ENCODE results near the gene ATAT1.
"Not testable (repeated sequence)": the region's sequence is repeated elsewhere in the genome, so short reads cannot be mapped to it uniquely, and the experiment has no call there.

ATAT1 gene

GRCh38 chr6:30592287-30592686, 34.4 kb upstream of the ATAT1 start:
- no peak overlapping the region for H3K4me3 ChIP-seq (ENCODE audit: low read depth, low read length)

DNA sequence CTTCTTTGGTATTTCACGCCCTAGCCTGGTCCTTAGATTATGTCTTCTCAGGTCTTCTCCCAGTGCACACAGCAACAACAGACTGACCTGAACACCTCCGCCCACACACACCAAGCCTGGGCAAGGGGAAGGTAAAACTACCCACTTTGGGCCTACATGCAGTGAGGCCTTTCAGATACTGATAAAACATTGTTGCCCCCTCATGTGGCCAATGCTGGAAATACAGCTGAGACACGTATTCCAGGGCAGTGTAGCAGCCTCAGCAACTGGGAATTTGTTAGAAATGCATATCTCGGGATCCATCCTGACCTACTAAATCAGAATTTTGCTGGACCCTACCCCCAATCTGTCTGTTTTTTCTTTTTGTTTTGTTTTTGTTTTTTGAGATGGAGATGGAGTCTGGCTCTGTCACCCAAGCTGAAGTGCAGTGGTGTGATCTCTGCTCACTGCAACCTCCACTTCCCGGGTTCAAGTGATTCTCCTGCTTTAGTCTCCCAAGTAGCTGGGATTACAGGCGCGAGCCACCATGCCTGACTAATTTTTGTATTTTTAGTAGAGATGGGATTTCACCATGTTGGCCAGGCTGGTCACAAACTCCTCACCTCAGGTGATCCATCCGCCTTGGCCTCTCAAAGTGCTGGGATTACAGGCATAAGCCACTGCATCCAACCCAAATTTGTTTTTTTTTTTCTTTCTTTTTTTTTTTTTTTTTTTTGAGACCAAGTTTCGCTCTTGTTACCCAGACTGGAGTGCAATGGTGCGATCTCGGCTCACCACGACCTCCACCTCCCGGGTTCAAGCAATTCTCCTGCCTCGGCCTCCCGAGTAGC, 29.1 kb upstream of the ATAT1 start:
- H3K4me3 ChIP-seq (ENCODE audit: low read depth, low read length); DNase-seq (ENCODE audit: low read depth): not testable (repeated sequence)
- TF ChIP-seq CTCF (IDR thresholded peaks at IDR 0.05; ENCODE audit: low read depth, low read length, missing control alignments): peak; percentile 87

More at GRCh38 chr6:30592287-30592686, 34.4 kb upstream of the ATAT1 start:
- TF ChIP-seq CTCF (IDR thresholded peaks at IDR 0.05; ENCODE audit: low read depth, low read length, missing control alignments): no peak
- DNase-seq (ENCODE audit: low read depth): no peak

DNA sequence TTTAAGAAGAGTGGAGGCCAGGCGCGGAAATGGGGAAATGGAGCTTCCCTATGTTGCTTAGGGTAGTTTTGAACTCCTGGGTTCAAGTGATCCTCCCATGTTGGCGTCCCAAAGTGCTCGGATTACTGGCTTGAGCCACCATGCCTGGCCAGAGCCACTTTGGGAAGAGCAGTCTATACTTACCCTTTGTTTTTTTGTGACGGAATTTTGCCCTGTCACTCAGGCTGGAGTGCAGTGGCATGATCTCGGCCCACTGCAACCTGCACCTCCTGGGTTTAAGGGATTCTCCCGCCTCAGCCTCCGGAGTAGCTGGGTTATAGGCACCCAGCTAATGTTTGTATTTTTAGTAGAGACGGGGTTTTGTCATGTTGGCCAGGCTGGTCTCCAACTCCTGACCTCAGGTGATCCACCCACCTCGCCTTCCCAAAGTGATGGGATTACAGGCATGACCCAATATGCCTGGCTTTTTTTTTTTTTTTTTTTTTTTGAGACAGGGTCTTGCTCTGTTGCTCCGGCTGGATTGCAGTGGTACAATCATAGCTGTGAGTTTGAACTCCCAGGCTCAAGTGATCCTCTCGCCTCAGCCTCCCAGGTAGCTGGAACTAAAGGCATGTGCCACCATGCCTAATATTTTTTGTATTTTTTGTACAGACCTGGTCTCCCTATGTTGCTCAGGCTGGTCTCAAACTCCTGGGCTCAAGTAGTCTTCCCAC, 27.6 kb upstream of the ATAT1 start:
- no peak overlapping the region for H3K4me3 ChIP-seq (ENCODE audit: low read depth, low read length)
- DNase-seq (ENCODE audit: low read depth): no peak
- TF ChIP-seq CTCF (IDR thresholded peaks at IDR 0.05; ENCODE audit: low read depth, low read length, missing control alignments): no peak

DNA sequence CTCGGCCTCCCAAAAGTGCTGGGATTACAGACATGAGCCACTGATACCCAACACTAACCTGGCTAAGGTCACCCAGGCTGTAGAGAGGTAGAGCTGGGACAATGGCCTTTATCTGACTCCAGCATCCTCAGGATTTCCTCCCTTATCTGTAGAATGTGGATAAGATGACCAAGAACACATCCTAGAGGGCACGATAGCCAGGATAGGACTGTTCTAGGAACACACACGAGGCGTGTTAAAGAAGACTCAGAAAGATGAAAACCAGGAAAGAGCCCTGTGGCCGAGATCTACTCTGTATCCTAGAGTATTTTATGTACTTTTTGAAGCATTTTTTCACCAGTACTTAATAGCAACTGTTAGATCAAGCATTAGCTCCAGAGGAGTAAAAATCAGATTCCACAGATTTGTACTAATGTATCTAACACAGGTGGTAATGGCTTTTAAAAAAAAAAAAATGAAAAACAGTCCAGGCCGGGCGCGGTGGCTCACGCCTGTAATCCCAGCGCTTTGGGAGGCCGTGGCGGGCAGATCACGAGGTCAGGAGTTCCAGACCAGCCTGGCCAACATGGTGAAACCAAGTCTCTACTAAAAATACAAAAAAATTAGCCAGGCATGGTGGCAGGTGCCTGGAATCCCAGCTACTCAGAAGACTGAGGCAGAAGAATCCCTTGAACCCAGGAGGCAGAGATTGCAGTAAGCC, 26.9 kb upstream of the ATAT1 start:
- H3K4me3 ChIP-seq (ENCODE audit: low read depth, low read length): no peak overlapping the region
- TF ChIP-seq CTCF (IDR thresholded peaks at IDR 0.05; ENCODE audit: low read depth, low read length, missing control alignments): no peak
- DNase-seq (ENCODE audit: low read depth): no peak

- H3K4me3 ChIP-seq (ENCODE audit: low read depth, low read length): no peak overlapping the region
- TF ChIP-seq CTCF (IDR thresholded peaks at IDR 0.05; ENCODE audit: low read depth, low read length, missing control alignments): no peak
- DNase-seq (ENCODE audit: low read depth): no peak
Measured at GRCh38 chr6:30600451-30600961, 26.2 kb upstream of the ATAT1 start.

GRCh38 chr6:30601436-30601814, 25.2 kb upstream of the ATAT1 start:
- no peak for TF ChIP-seq CTCF (IDR thresholded peaks at IDR 0.05; ENCODE audit: low read depth, low read length, missing control alignments)
- DNase-seq (ENCODE audit: low read depth): no peak
- H3K4me3 ChIP-seq (ENCODE audit: low read depth, low read length): no peak overlapping the region
